Stimulated activated effector memory CD8-positive, alpha-beta T cell treated with anti-CD3 and anti-CD28 coated beads, Interleukin-12 subunit alpha, Interleukin-12 subunit beta, amount 100 ng/mL, for 72 hours (primary cell): Measurements from ENCODE around the gene TAPBP.
"Not testable (repeated sequence)": the region's sequence is repeated elsewhere in the genome, so short reads cannot be mapped to it uniquely, and the experiment has no call there.

Source experiments
- ATAC-seq: fragments of 150-1000 bp; cut with Tn5 transposase; 2 replicates; pipeline ENCODE4 v1.10.0; 2021
- DNase-seq, 2 donors: peaks; one replicate each; pipeline ENCODE4 v3.0.0; 2021 to 2022; ENCODE audit warnings: low spot score in 2 of 2
- H3K27ac Mint-ChIP-seq: one replicate; pipeline ENCODE4 v1.8.0; 2022; ENCODE audit warnings: mild to moderate bottlenecking, mixed read lengths
- H3K36me3 Mint-ChIP-seq: one replicate; pipeline ENCODE4 v1.8.0; 2022; ENCODE audit warnings: mild to moderate bottlenecking, mixed read lengths
- H3K4me1 Mint-ChIP-seq: one replicate; pipeline ENCODE4 v1.8.0; 2022; ENCODE audit warnings: mixed read lengths
- H3K4me3 Mint-ChIP-seq: one replicate; pipeline ENCODE4 v1.8.0; 2022; ENCODE audit warnings: mild to moderate bottlenecking, mixed read lengths
- H3K9me3 Mint-ChIP-seq: one replicate; pipeline ENCODE4 v1.8.0; 2022; ENCODE audit warnings: mixed read lengths

TAPBP gene

GRCh38 chr6:33294086-33294823 lies 19.6 kb downstream of the TAPBP start:
- no peak overlapping the region for H3K27ac Mint-ChIP-seq
- peaks cover 88% of the 10 kb centered on the region for H3K36me3 Mint-ChIP-seq
- peaks cover 54% of the 10 kb centered on the region for H3K4me1 Mint-ChIP-seq
- no peak overlapping the region for H3K4me3 Mint-ChIP-seq
- no peaks in the 10 kb centered on the region for H3K9me3 Mint-ChIP-seq
- ATAC-seq (no peak), DNase-seq (no peak)

DNA sequence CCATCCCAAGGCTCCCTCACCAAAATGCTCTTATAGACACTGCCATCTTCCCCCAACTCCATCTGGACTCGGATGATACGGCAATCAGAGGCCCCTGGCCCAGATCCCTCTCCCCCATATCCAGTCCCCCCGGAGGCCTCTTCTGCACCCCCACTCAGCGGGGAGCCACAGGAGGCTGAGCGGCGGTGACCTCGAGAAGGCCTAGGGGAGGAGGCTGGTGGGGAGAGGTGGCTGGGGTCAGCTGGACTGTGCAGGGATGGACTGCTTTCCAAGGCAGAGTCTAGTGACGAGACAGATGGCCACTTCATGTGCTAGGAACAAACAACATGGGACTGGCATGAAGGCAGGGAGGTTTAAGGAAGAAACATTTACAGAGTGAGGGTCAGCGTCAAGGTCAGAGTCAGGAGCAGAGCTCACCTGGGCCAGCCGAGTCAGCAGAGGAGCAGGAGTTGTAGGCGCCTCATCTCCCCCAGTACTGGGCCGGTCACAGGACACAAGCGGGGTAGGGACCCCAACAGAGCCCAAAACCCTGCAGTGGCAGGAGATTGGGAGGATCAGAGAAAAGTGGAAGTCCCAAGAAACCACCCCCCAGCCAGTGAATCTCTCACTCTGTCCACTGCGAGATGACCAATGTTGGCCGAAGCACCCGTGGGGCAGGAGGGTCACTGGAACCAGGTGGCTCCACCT lies 20.7 kb downstream of the TAPBP start:
- H3K4me3 Mint-ChIP-seq: no peak overlapping the region
- ATAC-seq: no peak
- peaks cover 57% of the 10 kb centered on the region for H3K4me1 Mint-ChIP-seq
- no peaks in the 10 kb centered on the region for H3K9me3 Mint-ChIP-seq
- DNase-seq: no peak
- peaks cover 86% of the 10 kb centered on the region for H3K36me3 Mint-ChIP-seq
- H3K27ac Mint-ChIP-seq: no peak overlapping the region

DNA sequence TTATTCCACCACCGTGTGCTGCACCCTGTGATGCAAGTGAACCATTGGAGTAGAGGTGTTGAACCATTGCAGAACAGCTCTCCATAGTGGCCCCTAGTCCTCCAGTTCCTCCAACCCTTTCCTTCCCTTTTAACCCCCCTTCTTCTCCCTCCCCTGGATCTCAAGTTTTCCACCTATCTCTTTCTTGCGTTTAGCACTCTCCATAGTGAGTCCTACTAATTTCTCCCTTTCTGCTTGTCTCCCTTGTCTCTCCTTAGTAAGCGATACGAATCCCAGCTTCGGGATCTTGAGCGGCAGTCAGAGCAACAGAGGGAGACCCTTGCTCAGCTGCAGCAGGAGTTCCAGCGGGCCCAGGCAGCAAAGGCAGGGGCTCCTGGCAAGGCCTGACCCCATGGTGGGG lies 23.4 kb downstream of the TAPBP start:
- DNase-seq (no peak), ATAC-seq (no peak)
- Mint-ChIP-seq H3K4me1 (peaks cover 53% of the 10 kb centered on the region), H3K36me3 (peaks cover 93% of the 10 kb centered on the region), H3K9me3 (no peaks in the 10 kb centered on the region), H3K27ac (peak overlapping the region; percentile 95), H3K4me3 (peak overlapping the region; percentile 90)

GRCh38 chr6:33289784-33290315 lies 24.0 kb downstream of the TAPBP start:
- Mint-ChIP-seq H3K4me3 (peak overlapping the region; percentile 90), H3K36me3 (peaks cover 94% of the 10 kb centered on the region), H3K27ac (peak overlapping the region; percentile 95), H3K4me1 (peaks cover 52% of the 10 kb centered on the region), H3K9me3 (no peaks in the 10 kb centered on the region)
- ATAC-seq (peak; percentile 11), DNase-seq (no peak)

GRCh38 chr6:33288921-33289783 lies 24.7 kb downstream of the TAPBP start, which contains the start of the genes PFDN6 and WDR46:
PFDN6 (plus strand) TSS chr6:33289601; CDS start chr6:33289857, 256 bp downstream.
WDR46 (minus strand) TSS chr6:33289239; CDS start chr6:33289170, 69 bp downstream.
- Mint-ChIP-seq H3K27ac (peak within 1 kb of the TSS; percentile 95), H3K36me3 (peaks cover 96% of the 10 kb centered on the region), H3K9me3 (no peaks in the 10 kb centered on the region), H3K4me1 (peaks cover 52% of the 10 kb centered on the region), H3K4me3 (peak within 1 kb of the TSS; percentile 90)
- peak; percentile 97 for ATAC-seq
- DNase-seq: peak; percentile 53 to 90

GRCh38 chr6:33288141-33288920 lies 25.5 kb downstream of the TAPBP start:
- H3K36me3 Mint-ChIP-seq: peaks cover 98% of the 10 kb centered on the region

GRCh38 chr6:33286946-33287914 lies 26.6 kb downstream of the TAPBP start:
- Mint-ChIP-seq H3K27ac (peak overlapping the region; percentile 80), H3K4me3 (peak overlapping the region; percentile 90), H3K36me3 (peaks cover 98% of the 10 kb centered on the region), H3K4me1 (peaks cover 52% of the 10 kb centered on the region), H3K9me3 (no peaks in the 10 kb centered on the region)
- DNase-seq: no peak
- no peak for ATAC-seq

More at GRCh38 chr6:33288141-33288920, 25.5 kb downstream of the TAPBP start:
- Mint-ChIP-seq H3K9me3 (no peaks in the 10 kb centered on the region), H3K27ac (peak overlapping the region; percentile 95), H3K4me1 (peaks cover 52% of the 10 kb centered on the region), H3K4me3 (peak overlapping the region; percentile 90)
- DNase-seq (no peak), ATAC-seq (no peak)

GRCh38 chr6:33285214-33285613 lies 28.7 kb downstream of the TAPBP start:
- DNase-seq, H3K4me3 Mint-ChIP-seq, H3K9me3 Mint-ChIP-seq, H3K27ac Mint-ChIP-seq, ATAC-seq: not testable (repeated sequence)
- peaks cover 35% of the 10 kb centered on the region for H3K4me1 Mint-ChIP-seq
- H3K36me3 Mint-ChIP-seq: peaks cover 95% of the 10 kb centered on the region

GRCh38 chr6:33280539-33280938 lies 33.3 kb downstream of the TAPBP start:
- Mint-ChIP-seq H3K4me3 (no peak overlapping the region), H3K27ac (peak overlapping the region; percentile 35), H3K9me3 (no peaks in the 10 kb centered on the region), H3K36me3 (peaks cover 91% of the 10 kb centered on the region), H3K4me1 (peaks cover 26% of the 10 kb centered on the region)
- ATAC-seq (no peak), DNase-seq (no peak)

- Mint-ChIP-seq H3K27ac (peak overlapping the region; percentile 35), H3K9me3 (no peaks in the 10 kb centered on the region), H3K36me3 (peaks cover 91% of the 10 kb centered on the region), H3K4me3 (no peak overlapping the region), H3K4me1 (peaks cover 30% of the 10 kb centered on the region)
- no peak for DNase-seq
- ATAC-seq: no peak
Observed at GRCh38 chr6:33279971-33280511, 33.8 kb downstream of the TAPBP start.

GRCh38 chr6:33279257-33279695 lies 34.6 kb downstream of the TAPBP start:
- H3K4me1 Mint-ChIP-seq: peaks cover 38% of the 10 kb centered on the region
- no peak overlapping the region for H3K4me3 Mint-ChIP-seq
- H3K36me3 Mint-ChIP-seq: peaks cover 91% of the 10 kb centered on the region
- peak overlapping the region; percentile 35 for H3K27ac Mint-ChIP-seq
- ATAC-seq (no peak), DNase-seq (no peak)
- H3K9me3 Mint-ChIP-seq: no peaks in the 10 kb centered on the region

- no peak for DNase-seq
- H3K9me3 Mint-ChIP-seq: no peaks in the 10 kb centered on the region
- H3K27ac Mint-ChIP-seq: peak overlapping the region; percentile 99
- H3K4me3 Mint-ChIP-seq: no peak overlapping the region
- peaks cover 43% of the 10 kb centered on the region for H3K4me1 Mint-ChIP-seq
- no peak for ATAC-seq
- H3K36me3 Mint-ChIP-seq: peaks cover 91% of the 10 kb centered on the region
Observed at GRCh38 chr6:33278810-33279209, 35.1 kb downstream of the TAPBP start.

GRCh38 chr6:33278392-33278741 lies 35.5 kb downstream of the TAPBP start:
- H3K9me3 Mint-ChIP-seq: no peaks in the 10 kb centered on the region
- DNase-seq: no peak
- H3K36me3 Mint-ChIP-seq: peaks cover 91% of the 10 kb centered on the region
- peak overlapping the region; percentile 99 for H3K27ac Mint-ChIP-seq
- ATAC-seq: no peak
- H3K4me1 Mint-ChIP-seq: peaks cover 47% of the 10 kb centered on the region
- H3K4me3 Mint-ChIP-seq: peak overlapping the region; percentile 89
